ENCODE data around the gene ARID1B.

ARID1B gene

GRCh38 chr6:157254538-157254937 is 477.4 kb downstream of the ARID1B start:
- no peak for DNase-seq

- no peak for DNase-seq
Observed at GRCh38 chr6:157255079-157255478, 477.9 kb downstream of the ARID1B start.

GRCh38 chr6:157258878-157259277 is 481.7 kb downstream of the ARID1B start:
- no peak for DNase-seq

- no peak for DNase-seq
Observed at GRCh38 chr6:157259443-157259842, 482.3 kb downstream of the ARID1B start.
